ENCODE measurements around the gene KCNK10.

KCNK10 gene

GRCh38 chr14:88201851-88202250 lies 121.2 kb downstream of the KCNK10 start:
- TF ChIP-seq, protein P1, sequence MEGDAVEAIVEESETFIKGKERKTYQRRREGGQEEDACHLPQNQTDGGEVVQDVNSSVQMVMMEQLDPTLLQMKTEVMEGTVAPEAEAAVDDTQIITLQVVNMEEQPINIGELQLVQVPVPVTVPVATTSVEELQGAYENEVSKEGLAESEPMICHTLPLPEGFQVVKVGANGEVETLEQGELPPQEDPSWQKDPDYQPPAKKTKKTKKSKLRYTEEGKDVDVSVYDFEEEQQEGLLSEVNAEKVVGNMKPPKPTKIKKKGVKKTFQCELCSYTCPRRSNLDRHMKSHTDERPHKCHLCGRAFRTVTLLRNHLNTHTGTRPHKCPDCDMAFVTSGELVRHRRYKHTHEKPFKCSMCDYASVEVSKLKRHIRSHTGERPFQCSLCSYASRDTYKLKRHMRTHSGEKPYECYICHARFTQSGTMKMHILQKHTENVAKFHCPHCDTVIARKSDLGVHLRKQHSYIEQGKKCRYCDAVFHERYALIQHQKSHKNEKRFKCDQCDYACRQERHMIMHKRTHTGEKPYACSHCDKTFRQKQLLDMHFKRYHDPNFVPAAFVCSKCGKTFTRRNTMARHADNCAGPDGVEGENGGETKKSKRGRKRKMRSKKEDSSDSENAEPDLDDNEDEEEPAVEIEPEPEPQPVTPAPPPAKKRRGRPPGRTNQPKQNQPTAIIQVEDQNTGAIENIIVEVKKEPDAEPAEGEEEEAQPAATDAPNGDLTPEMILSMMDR (IDR thresholded peaks at IDR 0.05): no peak

GRCh38 chr14:88199882-88200281 lies 123.2 kb downstream of the KCNK10 start:
- TF ChIP-seq, protein P1 (IDR thresholded peaks at IDR 0.05): no peak

DNA sequence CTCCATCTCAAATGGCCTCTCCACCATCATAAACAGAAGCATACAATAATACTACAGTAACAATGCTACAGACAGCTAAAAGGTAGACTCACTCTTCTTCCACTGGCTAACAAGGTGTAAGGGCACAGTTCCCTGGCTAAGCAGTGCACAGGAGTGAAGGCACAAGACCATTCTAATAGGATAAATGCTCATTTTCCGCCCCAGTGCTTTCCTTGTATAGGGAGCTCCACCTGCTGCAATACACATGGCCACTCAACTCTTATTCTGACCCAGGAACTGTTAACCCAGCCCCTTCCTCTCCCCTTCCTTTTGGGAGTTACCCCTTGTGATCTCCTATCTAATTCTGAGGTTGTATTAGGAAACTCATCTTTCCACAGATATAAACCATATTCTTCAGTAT lies 124.6 kb downstream of the KCNK10 start:
- TF ChIP-seq, protein P1 (IDR thresholded peaks at IDR 0.05): no peak

DNA sequence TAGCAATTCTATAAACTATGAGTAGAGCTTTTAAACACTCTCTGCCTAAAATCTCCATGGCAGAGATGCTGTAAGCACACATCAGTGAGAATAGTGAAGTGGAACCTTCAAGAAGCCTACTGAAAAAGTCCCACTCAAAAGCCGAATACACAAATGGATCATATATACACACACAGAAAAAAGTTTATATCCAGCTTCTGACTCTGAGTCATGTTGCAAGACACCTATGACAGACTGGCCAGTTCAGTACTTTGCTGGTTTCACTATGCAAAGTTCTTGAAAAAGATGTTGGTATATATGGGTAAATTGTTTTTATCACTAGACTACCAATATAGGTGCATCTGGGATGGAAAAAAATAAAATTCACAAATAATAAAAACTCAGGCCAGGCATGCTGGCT lies 126.1 kb downstream of the KCNK10 start:
- TF ChIP-seq, protein P1 (IDR thresholded peaks at IDR 0.05): no peak

DNA sequence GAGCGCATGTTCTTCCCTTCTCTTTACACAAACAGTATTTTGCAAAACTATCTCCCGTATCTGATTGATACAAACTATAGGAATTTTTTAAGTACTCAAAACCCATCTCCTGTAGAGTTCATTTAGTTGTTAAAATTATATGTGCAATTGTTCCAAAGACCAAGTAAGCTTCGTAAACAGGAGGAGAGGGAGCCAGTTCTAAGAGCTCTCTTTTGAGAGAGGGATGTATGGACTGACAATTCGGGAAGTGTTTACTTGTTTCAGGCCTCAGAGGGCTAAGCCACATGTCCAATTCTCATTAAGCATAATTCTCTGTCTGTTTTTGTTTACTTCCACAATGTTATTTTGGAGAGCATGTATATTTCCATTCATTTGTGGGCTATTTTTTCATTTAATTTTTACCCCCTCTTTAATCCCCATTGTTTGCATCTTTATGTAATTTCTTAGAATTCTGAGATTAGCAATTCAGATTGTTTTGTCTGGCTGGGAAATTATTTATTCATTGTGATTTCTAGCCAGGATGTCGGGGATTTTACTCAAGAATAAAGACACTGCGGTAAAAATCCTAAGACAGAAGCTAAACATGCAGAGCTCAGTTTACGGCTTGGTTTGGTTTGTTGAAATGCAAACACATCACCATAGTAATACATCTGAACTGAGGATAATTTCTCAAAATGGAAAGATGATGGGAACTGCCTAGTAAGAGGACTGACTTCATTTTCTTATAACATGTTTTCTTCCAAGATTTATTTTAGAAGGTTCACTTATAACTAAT lies 126.8 kb downstream of the KCNK10 start:
- TF ChIP-seq, protein P1 (IDR thresholded peaks at IDR 0.05): no peak

DNA sequence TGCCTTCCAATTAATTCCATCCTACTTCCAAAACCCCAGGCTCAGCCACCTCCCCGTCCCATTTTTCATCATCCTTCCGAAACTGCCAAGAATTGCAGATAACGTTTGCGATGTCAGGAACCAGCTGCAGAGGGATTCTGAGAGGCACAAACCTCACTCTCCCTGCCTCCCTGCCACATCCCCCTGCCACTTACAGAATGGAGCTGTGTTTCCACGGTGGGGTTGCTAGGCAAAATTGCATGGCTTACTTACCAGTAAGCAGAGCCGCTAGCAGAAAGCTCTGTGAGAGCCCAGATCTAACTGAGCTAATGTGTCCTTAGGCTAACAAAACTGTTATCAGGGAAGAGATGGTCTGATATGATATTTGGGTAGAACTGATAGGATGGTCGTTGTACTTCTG lies 127.4 kb downstream of the KCNK10 start:
- TF ChIP-seq, protein P1 (IDR thresholded peaks at IDR 0.05): no peak

DNA sequence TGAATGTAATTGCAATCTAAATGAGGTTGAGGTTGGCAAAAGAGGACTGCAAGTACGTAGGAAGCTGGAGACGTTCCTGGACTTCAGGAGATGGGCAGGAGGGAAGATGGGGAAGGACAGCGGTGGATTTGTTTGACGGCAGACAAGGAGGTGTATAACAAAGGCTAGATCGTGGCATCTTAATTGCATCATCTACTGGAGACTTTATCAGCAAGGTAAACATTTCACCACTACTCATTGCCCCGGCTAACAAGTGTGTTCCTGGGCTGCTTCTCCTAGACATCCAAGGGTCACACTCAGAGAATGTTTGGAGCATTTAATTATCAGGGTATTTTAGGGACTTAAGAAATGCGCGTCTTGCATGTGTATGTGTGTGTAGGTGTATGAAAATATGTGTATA lies 128.5 kb downstream of the KCNK10 start:
- TF ChIP-seq, protein P1 (IDR thresholded peaks at IDR 0.05): no peak

- TF ChIP-seq, protein P1 (IDR thresholded peaks at IDR 0.05): no peak
These were observed 131.5 kb downstream of the KCNK10 start for GRCh38 chr14:88191605-88192004.
